ENCODE results near the gene CLK3.
"Not testable (repeated sequence)": the region's sequence is repeated elsewhere in the genome, so short reads cannot be mapped to it uniquely, and the experiment has no call there.

The CLK3 gene

DNA sequence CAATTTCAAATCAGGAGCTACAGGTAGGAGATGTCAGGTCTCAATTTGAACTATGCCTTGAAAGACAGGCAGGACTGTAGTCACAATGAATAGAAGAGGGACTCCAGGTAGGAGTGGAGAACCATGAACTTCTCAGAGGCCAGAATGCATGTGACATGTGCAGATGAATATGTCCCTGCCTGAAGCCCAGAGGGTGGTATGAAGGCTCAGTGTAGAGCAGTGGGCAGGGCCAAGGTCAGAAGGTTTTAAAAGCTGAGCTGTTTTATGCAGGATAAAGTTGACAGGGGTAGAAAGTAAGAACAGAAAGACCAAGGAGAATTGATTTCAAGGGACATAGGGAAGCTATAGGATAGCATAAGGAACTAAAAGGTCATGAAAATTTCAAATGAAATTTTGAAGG, 30.8 kb downstream of the CLK3 start:
- no peak for DNase-seq

DNA sequence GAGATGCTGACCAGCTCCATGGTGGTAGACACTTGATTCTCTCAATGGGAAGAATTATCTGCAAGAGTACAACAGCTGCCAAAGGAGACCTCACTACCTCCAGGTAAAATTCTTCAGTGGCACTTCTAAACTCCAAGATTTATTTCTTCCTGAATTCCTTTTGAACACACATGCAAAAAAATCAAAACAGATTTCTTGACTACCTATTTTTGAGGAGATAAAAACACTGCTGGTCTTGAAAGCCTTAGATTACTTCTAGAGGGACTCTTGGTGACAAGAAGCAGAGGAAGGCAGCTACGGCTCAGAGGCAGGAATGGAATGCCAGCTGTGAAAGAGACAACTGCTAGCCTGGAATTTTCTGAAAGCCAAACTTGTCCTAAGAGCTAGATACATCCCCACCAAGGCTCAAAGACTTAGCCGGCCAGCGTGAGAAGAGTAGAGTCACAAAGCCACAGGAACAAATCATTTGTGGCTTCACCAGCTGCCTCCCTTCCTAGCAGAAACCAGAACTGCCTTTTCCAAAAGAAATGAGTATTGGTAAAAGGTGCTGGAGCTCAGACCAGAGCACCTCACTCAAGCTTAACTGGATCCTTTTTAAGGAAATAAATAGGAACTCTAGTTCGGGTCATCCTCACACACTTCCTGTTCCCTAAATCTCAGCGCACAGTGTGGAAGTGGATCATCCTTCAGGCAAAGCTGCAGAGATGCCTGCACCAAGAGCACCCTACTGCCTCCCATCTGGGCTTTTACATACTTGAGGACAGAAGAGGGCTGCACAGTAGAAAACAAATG, 32.6 kb downstream of the CLK3 start:
- DNase-seq: no peak

DNA sequence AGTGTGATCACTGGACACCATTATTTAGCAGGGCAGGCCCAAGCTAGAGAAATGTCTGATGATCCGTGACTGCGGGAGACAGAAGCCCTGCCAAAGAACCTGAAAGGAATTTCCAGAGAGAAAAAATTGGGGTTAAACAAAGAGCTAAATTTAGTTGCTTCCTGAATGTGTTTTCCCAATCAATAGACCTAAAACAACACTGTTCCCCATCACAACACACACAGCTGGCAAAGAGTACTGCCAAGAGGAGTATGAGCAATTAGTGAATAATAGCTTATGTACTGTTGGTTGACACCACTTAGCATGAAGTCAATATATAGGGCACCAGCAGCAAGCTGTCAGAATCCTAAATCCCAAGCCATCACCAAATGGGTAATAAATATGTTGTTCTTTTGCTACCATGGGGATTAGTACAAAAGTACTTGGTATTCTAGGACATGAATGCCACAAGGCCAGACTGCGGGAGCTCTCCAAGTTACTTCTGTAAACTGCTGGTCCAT, 35.7 kb downstream of the CLK3 start:
- DNase-seq: no peak

DNA sequence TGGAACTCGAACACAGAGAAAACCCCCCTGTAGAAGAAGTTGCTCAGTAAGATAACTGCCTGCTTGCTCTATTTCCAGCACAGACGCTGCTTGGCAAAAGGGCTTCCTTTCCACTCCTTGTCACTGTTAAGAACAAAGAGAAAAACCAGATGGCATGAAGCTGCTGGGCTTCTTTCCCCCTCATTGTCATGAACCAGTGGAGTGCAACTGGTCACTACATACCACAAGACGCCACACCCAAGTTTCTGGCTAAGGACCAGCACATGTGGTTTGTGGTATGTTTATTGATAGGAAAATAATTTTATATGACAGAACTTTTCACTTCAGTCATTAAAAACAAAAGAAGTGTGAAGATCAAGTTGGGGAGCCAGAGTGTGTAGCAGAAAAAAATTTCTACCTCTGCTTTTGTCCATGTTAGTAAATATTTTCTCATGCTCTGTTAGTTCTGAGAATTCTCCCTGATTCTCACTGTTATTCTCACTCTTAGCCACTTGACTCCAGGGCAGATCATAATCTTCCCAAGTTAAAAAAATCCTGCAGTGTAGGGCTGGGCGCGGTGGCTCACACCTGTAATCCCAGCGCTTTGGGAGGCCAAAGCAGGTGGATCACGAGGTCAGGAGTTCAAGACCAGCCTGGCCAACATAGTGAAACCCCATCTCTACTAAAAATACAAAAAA, 37.9 kb downstream of the CLK3 start:
- no peak for DNase-seq

DNA sequence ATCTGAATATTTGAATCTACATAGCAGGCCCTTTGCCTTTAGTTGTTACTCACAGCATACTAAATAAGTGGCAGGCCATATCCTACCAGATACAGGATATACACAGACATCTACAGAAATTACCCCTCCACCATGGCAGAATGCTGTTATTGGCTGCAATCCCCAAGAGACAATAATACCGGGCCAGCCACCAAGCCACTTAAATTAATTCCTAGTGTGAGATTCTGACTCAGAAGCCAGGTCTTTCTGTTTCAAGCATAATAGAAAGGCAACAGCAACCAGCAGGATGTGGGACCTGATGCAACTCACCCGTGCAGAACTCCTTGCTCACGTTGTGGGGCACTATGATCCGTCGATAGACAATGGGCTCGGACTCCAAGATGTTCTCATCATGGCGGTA, 39.8 kb downstream of the CLK3 start:
- DNase-seq: no peak

DNA sequence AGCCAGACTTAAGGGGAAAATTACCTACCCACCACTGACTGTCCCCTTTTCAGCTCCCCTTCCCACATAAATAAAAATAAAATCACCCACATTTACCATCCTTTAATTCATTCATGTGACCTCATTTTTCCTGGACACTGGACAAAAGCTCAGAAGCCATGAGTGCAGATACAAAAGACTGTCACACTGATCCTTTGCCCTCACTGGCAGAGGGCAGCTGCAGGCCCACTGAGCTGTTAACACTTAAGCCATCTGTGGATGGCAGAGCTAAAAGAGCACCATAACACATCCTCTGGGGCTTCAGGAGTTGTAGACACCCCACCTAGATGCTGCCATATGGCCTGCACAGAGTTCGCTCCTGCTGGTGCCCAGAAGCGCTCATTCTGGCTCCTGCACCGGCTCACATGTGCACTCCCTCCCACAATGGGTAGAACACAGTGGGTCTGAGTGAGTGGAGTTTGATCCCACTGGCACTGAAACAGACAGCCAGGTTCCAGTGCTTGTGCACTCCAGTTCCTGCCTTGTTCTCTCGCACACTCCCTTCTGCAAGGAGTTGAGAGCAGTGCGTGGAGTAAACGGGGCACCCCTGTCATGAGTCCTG, 41.4 kb downstream of the CLK3 start:
- no peak for DNase-seq

DNA sequence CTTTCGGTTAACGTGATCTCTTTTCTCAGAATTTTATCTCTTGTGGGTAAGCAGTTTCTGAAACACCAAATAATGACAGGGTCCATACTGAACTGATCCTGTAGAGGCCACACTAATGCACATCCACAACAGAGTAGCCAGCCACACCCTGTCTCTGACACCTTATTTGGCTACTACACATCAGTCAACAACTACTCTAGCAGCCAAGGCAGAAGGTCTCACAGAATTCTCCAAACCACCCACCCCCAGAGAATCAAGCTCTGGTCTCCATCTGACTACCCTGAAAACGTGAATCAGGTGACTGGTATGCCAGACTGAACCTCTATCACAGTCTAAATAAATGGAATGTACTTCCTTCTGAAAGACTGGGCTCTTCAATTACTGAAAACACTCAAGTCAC, 42.2 kb downstream of the CLK3 start:
- DNase-seq: no peak

DNA sequence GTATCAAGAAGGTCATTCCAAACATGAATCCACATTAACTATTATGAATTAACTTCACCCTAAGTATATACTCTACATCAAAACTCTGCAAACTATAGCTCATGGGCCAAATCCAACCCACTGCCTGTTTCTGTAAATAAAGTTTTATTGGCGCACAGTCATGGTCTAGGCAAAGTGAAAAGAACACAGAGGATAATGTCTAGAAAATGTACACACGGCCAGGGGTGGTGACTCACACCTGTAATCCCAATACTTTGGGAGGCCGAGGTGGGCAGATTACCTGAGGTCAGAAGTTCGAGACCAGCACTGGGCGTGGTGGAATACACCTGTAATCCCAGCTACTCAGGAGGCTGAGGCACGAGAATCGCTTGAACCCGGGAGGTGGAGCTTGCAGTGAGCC, 45.6 kb downstream of the CLK3 start:
- not testable (repeated sequence) for DNase-seq

DNA sequence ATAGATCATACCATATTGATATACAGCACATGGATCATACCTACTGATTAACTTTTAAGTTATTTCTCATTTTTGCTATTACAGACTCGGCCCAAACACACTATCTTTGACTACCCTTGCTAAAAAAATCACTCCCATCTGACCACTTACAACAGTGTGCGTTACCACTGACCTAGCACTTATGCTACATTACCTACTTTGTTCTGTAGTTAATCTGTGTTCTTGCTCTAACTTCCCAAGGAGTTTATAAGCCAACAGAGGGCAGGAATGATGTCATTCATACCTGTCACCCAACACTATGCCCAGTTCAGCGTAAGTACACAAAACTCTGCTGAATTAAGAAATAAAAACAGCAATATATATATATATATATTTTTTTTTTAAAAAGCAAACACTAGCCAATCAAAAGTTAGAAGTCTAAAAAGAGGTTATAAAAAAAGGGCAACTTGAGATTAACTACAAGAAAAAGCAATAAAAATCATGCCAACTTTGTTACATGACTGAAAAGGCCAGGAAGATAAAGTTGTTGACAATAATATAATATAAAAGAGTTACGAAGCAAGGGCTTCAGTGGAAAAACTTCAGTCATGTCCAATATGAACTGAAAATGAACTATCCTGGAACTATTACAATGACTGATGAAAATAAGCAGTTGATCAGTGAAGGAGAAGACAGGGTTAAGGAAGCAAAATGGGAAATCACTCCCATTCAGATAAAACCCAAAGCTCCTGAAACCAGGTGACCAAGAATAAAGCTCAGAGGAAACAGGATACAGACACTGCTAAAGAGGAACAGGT, 46.6 kb downstream of the CLK3 start:
- DNase-seq: no peak

DNA sequence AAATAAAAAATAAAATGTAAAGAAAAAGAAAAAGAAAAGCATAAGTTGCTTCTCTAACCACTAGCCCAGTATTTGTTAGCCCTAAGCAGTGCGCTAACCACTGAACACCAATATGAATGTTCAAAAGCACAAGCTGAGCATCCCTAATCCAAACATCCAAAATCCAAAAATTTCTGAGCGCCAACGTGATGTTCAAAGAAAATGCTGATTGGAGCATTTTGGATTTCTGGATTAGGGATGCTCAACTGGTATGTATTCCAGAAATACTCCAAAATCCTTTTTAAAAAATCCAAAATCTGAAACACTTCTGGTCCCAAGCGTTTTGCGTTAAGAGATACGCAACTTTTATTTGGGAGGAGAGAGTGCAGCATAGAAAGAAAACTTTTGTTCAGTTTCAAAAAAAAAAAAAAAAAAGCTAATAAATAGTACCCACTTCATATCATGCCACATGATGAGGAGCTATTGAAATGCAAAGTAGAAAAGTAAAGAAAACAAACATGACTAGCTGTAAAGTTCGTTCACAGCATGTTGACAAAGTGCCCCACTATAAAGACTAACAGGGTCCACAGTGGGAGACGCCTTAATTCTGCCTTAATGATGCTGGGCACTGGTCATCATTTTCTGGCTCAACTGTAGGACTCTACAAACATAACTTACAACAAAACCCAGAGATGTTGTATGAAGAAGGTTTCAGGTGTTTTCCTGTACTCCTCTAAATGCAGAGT, 47.8 kb downstream of the CLK3 start:
- no peak for DNase-seq

DNA sequence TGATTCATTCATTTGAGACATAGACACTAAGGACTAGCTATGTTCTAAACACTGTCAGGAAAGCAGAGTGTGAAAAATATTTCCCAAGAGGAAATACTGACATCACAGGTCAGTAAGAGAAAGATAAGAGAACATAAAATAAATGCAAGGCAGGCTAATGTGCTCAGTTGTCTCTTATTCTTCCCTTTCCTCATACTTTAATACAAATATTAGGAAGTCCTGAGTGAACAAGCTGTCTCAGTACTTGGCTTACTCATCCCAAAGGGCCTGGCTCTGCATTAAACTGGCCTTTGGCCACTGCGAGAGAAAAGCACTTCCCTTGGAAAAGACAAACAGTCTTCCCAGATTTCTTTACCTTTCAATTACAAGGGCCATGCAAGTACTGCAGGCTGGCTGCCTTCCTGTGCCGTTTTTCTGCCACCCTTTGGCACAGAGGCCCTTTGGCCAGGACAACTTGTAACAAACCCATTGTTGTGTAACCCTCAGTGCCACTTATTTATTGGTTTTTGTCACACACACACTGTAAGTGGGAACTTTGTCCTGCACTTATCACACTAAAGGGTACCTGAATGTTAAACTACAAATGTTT, 48.5 kb downstream of the CLK3 start:
- no peak for DNase-seq

DNA sequence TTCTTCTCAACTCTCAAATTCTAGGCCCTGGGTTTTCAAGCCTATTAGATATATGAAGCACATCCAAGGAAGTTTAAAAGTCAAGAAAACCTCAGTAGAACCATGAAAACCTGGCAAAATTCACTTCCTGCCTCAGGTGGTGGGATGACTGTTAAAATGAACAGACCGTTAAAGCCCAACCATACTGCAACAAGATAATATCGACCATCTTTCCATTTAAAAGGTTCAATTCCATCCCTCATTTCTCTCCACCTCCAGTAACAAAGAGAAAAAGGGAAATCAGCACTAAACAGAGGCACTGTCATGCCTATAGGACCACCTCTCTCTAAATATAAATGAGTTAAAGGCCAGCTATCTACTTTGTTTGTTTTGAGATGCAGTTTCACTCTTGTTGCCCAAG, 49.0 kb downstream of the CLK3 start:
- DNase-seq: no peak

DNA sequence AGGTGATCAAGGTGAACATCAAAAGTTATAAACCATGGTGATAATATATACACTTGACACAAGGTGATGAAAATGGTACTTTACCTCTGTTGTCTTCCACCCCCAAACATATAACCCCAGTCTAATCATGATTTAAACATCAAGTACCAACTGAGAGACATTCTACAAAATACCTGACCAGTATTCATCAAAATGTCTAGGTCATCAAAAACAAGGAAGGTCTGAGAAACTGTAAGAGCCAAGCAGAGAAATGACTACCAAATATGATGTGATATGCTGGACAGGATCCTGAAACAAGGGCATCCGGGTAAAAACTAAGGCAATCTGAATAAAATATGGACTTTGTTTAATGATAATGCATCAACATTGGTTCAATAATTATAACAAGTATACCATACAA, 52.3 kb downstream of the CLK3 start:
- DNase-seq: no peak

DNA sequence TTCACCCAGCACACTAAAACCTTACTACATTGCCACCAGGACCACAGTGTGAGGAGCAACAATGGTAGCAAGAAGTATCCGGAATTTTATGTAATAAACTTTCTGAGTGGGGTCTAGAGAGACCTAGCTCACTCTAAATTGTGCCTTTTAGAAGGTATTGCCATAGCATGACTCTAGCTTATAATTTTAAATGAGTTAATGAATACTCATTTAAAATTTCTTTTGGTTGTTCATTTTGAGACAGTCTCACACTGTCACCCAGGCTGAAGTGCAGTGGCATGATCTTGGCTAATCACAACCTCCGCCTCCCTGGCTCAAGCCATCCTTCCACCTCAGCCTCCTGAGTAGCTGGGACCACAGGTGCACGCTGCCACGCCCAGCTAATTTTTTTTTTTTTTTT, 54.0 kb downstream of the CLK3 start:
- DNase-seq: no peak

DNA sequence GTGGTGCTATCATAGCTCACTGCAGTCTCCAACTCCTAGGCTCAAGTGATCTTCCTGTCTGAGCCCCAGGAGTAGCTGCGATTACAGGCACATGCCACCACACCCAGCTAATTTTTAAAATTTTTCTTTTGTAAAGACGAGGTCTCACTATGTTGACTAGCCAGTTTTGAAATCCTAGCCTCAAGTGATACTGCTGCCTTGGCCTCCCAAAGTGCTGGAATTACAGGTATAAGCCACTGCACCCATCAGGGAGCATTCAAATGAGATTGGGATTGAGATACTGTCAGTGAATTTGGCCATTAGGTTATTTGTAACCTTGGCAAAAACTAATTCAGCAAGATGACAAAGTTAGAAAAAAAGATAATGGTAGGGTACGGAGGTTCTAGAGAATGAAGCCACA, 58.5 kb downstream of the CLK3 start:
- no peak for DNase-seq

DNA sequence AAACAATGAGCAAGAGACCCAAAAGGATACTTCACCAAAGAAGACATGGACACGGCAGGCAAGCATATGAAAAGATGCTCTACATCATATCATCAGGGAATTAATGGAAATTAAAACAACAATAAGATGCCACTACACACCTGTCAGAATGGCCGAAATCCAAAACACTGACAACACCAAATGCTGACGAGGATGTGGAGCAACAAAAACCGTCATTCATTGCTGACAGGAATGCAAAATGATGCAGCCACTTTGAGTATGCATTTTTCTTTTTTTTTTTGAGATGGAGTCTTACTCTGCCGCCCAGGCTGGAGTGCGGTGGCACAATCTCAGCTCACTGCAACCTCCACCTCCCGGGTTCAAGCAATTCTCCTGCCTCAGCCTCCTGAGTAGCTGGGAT, 61.2 kb downstream of the CLK3 start:
- no peak for DNase-seq
